ENCODE data around the gene LOC101059915.
"Not testable (repeated sequence)": the region's sequence is repeated elsewhere in the genome, so short reads cannot be mapped to it uniquely, and the experiment has no call there.

LOC101059915 gene

GRCh38 chrX:71627588-71628404 lies 39.5 kb upstream of the LOC101059915 start:
- Mint-ChIP-seq H3K27ac (no peak overlapping the region), H3K4me3 (no peak overlapping the region), H3K9me3 (no peaks in the 10 kb centered on the region), H3K36me3 (no peaks in the 10 kb centered on the region), H3K27me3 (no peaks in the 10 kb centered on the region), H3K4me1 (peaks cover 27 to 28% (median 28%) of the 10 kb centered on the region in 3 donors)
- ATAC-seq (ENCODE audit: low read depth in 2 of 2) (no peak), DNase-seq (no peak)

DNA sequence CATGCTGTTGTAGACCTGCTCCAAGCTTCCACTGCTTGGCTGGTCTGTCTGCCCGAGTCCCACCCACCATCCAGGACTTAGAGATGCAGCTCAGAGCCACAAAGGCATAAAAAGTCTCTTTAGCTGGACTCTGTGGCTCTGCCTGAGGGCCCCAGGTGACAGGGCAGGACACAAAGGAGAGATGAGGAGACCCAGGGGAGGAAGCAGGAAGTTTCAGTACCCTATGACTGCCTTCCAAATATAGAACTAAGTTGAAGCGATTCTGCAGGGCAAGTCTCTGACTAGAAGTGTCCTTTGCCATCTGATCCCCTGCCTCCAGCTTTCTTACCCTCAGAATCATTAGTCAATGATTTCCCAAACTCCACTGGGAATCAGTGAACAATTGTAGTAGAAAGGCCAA lies 37.9 kb upstream of the LOC101059915 start:
- H3K4me1 Mint-ChIP-seq = peaks cover 15 to 18% (median 16%) of the 10 kb centered on the region in 3 donors
- H3K9me3 Mint-ChIP-seq = no peaks in the 10 kb centered on the region
- DNase-seq = no peak
- ATAC-seq (ENCODE audit: low read depth in 2 of 2) = peak; percentile 64 to 70
- H3K4me3 Mint-ChIP-seq = peak overlapping the region; percentile 15 to 82 (median 56)
- no peaks in the 10 kb centered on the region for H3K27me3 Mint-ChIP-seq
- H3K36me3 Mint-ChIP-seq = no peaks in the 10 kb centered on the region
- H3K27ac Mint-ChIP-seq = peak overlapping the region in 1 of 6 donors; percentile 90

DNA sequence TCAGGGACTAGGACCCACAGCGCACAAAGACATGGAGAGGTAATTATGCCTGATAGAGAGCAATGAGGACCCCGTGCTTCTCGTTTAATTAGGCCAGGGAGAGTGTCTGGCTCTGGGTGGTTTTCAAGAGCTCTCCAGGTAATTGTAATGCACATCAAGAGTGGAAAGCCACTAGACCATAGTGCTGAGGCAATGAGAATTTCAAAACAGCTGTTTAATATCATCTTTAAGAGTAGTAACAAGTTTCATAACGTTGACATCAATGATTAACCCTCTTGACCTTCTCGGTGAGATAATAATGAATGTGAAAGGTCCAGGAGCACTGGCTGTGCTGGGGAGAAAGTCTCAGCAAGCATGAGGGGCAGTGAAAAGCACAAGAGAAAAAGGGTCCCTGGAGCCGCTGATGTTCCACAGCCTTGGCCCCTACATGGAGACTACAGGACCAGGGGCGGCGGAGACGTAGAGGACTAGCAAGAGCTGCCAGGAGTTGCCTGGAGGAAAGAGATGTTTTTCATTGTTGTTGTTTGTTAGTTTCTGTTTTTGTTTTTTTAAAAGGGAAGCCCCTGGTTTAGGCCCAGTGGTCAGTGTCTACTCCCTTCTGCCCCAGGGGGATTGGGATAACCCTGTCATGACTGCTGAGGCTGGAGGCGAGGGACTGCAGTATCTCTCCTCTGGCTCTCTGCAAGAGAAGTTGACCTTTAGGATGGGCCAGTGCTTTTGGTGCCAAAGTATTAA lies 34.3 kb upstream of the LOC101059915 start:
- no peak for DNase-seq
- H3K4me1 Mint-ChIP-seq = peaks cover 15 to 28% (median 28%) of the 10 kb centered on the region in 3 donors
- ATAC-seq (ENCODE audit: low read depth in 2 of 2) = no peak
- no peak overlapping the region for H3K4me3 Mint-ChIP-seq
- no peaks in the 10 kb centered on the region for H3K36me3 Mint-ChIP-seq
- H3K27me3 Mint-ChIP-seq = no peaks in the 10 kb centered on the region
- H3K9me3 Mint-ChIP-seq = no peaks in the 10 kb centered on the region
- H3K27ac Mint-ChIP-seq = peak overlapping the region in 3 of 6 donors; percentile 26 to 57 (median 28)

DNA sequence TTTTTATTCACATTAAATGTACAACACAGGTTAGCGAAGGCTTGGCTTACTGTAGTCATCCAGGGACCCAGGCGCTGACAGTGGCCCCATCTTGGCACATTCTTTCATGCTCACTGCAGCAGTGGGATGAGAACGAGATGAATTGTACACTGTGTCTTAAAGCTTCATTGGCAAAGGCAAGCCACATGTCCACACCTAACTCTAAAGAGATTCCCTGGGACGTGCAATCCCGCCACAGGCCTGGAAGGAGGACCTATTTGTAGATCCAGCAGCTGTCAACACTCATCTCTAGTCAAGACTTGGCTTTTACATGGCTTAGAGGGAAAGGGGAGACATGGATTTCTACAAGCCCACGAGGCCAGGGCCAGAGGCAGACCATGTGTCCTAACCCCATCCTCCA lies 33.0 kb upstream of the LOC101059915 start:
- Mint-ChIP-seq H3K4me1 (peaks cover 6 to 19% (median 19%) of the 10 kb centered on the region in 3 donors), H3K27ac (no peak overlapping the region), H3K27me3 (no peaks in the 10 kb centered on the region), H3K4me3 (no peak overlapping the region), H3K9me3 (no peaks in the 10 kb centered on the region), H3K36me3 (no peaks in the 10 kb centered on the region)
- DNase-seq (no peak), ATAC-seq (ENCODE audit: low read depth in 2 of 2) (no peak)

DNA sequence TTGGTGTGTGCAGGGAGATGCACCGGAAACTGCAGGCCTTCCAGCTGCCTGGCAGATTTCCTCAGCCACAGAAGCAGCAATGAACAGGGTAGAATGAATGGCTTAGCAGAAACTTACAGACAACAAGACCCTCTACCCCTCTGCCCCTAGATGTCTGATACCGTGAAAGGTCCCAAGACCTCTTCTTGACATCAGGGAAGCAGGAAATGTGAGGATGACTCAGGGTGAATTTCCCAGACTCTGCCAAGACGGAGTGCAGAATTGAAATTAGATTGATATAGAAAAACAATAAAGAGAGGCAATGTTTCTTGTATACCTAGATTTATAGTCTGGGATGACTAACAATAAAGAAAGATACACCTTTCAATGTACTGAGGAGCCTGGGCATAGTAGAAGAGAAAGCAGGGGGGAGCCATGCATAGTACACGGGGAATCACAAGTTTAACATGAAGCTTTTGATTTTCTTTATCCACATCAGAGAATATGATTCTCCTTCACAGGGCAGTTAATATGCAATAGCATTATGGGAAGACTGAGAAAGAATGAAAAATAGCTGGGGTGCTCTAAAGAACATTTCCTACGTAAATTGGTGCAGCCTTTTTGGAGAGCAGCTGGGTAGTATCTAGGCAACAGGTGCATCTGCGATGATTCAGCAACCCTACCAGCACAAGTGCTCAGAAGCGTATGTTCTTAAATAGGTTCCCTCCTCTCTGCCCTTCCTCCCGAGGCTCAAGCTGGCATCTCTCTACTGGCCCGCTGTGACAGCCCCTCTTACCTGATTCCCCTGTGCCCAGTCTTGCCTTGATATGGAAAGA lies 30.7 kb upstream of the LOC101059915 start:
- Mint-ChIP-seq H3K4me1 (peaks cover 0 to 13% (median 12%) of the 10 kb centered on the region in 3 donors), H3K27me3 (no peaks in the 10 kb centered on the region), H3K27ac (peak overlapping the region in 4 of 6 donors; percentile 22 to 86 (median 51)), H3K4me3 (peak overlapping the region in 3 of 8 donors; percentile 45 to 59 (median 59)), H3K9me3 (no peaks in the 10 kb centered on the region), H3K36me3 (no peaks in the 10 kb centered on the region)
- ATAC-seq (ENCODE audit: low read depth in 2 of 2) (peak; percentile 72 to 80), DNase-seq (no peak)

- DNase-seq (no peak), ATAC-seq (ENCODE audit: low read depth in 2 of 2) (peak in 1 of 2 donors; percentile 24)
- peak overlapping the region in 2 of 6 donors; percentile 68 to 86 for H3K27ac Mint-ChIP-seq
- H3K4me1 Mint-ChIP-seq = peaks cover 0 to 13% (median 12%) of the 10 kb centered on the region in 3 donors
- peak overlapping the region in 3 of 8 donors; percentile 3 to 59 (median 59) for H3K4me3 Mint-ChIP-seq
- no peaks in the 10 kb centered on the region for H3K27me3 Mint-ChIP-seq
- no peaks in the 10 kb centered on the region for H3K9me3 Mint-ChIP-seq
- no peaks in the 10 kb centered on the region for H3K36me3 Mint-ChIP-seq
Measured at GRCh38 chrX:71637253-71637618, 30.1 kb upstream of the LOC101059915 start.

GRCh38 chrX:71637848-71638247 lies 29.5 kb upstream of the LOC101059915 start:
- H3K27me3 Mint-ChIP-seq = no peaks in the 10 kb centered on the region
- no peaks in the 10 kb centered on the region for H3K36me3 Mint-ChIP-seq
- H3K4me1 Mint-ChIP-seq = peaks cover 0 to 13% (median 12%) of the 10 kb centered on the region in 3 donors
- ATAC-seq (ENCODE audit: low read depth in 2 of 2) = peak; percentile 39 to 52
- DNase-seq = no peak
- H3K9me3 Mint-ChIP-seq = no peaks in the 10 kb centered on the region
- H3K4me3 Mint-ChIP-seq = no peak overlapping the region
- no peak overlapping the region for H3K27ac Mint-ChIP-seq

- Mint-ChIP-seq H3K9me3 (no peaks in the 10 kb centered on the region), H3K36me3 (no peaks in the 10 kb centered on the region), H3K27me3 (no peaks in the 10 kb centered on the region), H3K4me3 (no peak overlapping the region), H3K4me1 (peaks cover 0 to 13% (median 12%) of the 10 kb centered on the region in 3 donors), H3K27ac (no peak overlapping the region)
- DNase-seq (no peak), ATAC-seq (ENCODE audit: low read depth in 2 of 2) (no peak)
Measured at GRCh38 chrX:71638409-71638808, 28.9 kb upstream of the LOC101059915 start.

DNA sequence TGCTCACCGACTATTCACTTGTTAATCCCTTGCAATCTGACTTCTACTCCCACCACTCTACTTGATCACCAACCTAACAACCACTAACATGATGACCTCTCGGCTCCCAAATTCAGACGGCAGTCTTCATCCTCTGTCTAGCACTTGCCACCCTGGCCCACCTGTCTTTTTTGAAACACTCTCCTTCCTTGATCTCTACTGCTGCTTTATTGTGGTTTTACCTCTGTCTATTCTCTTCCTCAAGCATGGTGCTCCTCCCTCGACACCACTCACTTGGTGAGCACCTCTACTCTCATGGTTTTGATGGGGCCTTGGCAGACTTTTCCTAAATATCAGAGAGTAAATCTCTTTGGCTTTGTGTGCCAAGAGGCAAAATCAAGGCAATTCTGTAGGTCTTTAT lies 27.3 kb upstream of the LOC101059915 start:
- H3K36me3 Mint-ChIP-seq = no peaks in the 10 kb centered on the region
- no peak overlapping the region for H3K27ac Mint-ChIP-seq
- no peak for DNase-seq
- no peak for ATAC-seq (ENCODE audit: low read depth in 2 of 2)
- H3K9me3 Mint-ChIP-seq = no peaks in the 10 kb centered on the region
- H3K4me1 Mint-ChIP-seq = peaks cover 0 to 13% (median 12%) of the 10 kb centered on the region in 3 donors
- H3K27me3 Mint-ChIP-seq = no peaks in the 10 kb centered on the region
- no peak overlapping the region for H3K4me3 Mint-ChIP-seq

DNA sequence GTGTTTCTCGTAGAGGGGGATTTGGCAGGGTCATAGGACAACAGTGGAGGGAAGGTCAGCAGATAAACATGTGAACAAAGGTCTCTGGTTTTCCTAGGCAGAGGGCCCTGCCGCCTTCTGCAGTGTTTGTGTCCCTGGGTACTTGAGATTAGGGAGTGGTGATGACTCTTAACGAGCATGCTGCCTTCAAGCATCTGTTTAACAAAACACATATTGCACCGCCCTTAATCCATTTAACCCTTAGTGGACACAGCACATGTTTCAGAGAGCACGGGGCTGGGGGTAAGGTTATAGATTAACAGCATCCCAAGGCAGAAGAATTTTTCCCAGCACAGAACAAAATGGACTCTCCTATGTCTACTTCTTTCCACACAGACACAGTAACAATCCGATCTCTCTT lies 22.9 kb upstream of the LOC101059915 start:
- DNase-seq; H3K27me3 Mint-ChIP-seq; H3K4me1 Mint-ChIP-seq; ATAC-seq (ENCODE audit: low read depth in 2 of 2); H3K27ac Mint-ChIP-seq; H3K9me3 Mint-ChIP-seq; H3K4me3 Mint-ChIP-seq; H3K36me3 Mint-ChIP-seq: not testable (repeated sequence)

DNA sequence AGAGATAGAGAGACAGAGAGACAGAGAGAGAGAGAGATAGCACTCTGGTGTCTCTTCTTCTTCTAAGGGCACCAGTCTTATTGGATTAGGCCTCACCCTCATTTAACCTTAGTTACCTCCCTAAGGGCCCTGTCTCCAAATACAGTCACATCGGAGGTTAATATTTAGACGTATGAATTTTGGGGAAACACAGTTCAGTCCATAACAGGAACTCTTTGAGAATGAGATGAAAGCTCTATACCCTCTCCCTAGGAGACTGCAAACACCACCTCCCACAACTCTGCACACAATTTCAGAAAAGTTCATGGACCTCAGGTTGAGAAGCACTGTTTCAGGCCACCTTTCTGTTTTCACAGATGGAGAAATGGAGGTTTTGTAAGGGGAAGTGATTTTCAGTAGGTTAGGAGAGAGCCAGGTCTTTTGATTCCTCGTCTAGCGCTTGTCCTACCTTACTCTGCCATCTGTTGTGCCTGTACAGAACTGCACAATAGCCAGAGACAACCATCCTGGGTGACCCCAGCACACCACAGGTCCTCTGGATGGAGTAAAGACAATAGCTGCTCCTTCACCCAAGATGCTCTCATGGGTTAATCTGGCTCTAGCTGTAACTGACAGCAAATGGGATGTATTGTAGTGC lies 16.9 kb upstream of the LOC101059915 start:
- no peak for DNase-seq
- Mint-ChIP-seq H3K36me3 (no peaks in the 10 kb centered on the region), H3K27me3 (no peaks in the 10 kb centered on the region), H3K4me1 (peaks cover 0 to 5% (median 3%) of the 10 kb centered on the region in 3 donors), H3K27ac (peak overlapping the region in 1 of 6 donors; percentile 39), H3K9me3 (peaks cover 0 to 2% (median 0%) of the 10 kb centered on the region in 7 donors), H3K4me3 (no peak overlapping the region)
- ATAC-seq (ENCODE audit: low read depth in 2 of 2) = peak; percentile 65 to 67

- Mint-ChIP-seq H3K36me3 (no peaks in the 10 kb centered on the region), H3K27ac (no peak overlapping the region), H3K4me3 (no peak overlapping the region), H3K9me3 (peaks cover 0 to 2% (median 0%) of the 10 kb centered on the region in 7 donors), H3K4me1 (peaks cover 0 to 5% (median 3%) of the 10 kb centered on the region in 3 donors), H3K27me3 (peaks cover 0 to 11% (median 0%) of the 10 kb centered on the region in 3 donors)
- ATAC-seq (ENCODE audit: low read depth in 2 of 2) (no peak), DNase-seq (peak; percentile 29)
Measured at GRCh38 chrX:71652405-71652804, 14.9 kb upstream of the LOC101059915 start.

DNA sequence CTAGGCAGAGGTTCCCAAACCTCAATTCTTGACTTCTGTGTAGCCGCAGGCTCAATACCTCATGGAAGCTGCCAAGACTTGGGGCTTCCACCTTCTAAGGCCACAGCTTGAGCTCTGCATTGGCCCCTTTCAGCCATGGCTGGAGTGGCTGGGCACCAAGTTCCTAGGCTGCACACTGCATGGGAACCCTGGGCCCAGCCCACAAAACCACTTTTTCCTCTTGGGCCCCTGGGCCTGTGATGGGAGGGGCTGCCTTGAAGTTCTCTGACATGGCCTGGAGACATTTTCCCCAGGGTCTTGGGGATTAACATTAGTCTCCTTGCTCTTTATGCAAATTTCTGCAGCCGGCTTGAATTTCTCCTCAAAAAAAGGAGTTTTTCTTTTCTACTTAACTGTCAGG lies 14.0 kb upstream of the LOC101059915 start:
- Mint-ChIP-seq H3K27me3 (peaks cover 0 to 11% (median 0%) of the 10 kb centered on the region in 3 donors), H3K36me3 (no peaks in the 10 kb centered on the region), H3K9me3 (peaks cover 0 to 2% (median 0%) of the 10 kb centered on the region in 7 donors), H3K27ac (no peak overlapping the region), H3K4me3 (no peak overlapping the region), H3K4me1 (peaks cover 0 to 5% (median 3%) of the 10 kb centered on the region in 3 donors)
- ATAC-seq (ENCODE audit: low read depth in 2 of 2) (no peak), DNase-seq (no peak)
